Measurements from ENCODE around the gene ELOVL6.

DNA sequence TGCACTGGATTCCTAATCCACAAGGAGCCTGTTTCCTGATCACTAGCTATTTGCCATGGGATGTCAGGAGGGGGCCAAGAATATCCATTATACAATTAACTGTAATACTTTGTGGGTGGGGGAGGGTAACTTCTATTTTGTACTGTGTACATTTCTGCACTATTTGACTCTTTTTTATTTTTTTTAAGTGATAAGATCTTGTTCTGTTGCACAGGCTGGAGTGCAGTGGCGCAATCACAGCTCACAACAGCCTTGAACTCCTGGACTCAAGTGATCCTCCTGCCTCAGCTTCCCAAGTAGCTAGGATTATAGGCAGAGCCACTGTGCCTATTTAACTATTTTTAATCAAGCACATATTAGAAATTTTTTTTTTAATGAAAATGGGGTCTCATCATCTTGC, 134.1 kb downstream of the ELOVL6 start:
- TF ChIP-seq, protein P1, sequence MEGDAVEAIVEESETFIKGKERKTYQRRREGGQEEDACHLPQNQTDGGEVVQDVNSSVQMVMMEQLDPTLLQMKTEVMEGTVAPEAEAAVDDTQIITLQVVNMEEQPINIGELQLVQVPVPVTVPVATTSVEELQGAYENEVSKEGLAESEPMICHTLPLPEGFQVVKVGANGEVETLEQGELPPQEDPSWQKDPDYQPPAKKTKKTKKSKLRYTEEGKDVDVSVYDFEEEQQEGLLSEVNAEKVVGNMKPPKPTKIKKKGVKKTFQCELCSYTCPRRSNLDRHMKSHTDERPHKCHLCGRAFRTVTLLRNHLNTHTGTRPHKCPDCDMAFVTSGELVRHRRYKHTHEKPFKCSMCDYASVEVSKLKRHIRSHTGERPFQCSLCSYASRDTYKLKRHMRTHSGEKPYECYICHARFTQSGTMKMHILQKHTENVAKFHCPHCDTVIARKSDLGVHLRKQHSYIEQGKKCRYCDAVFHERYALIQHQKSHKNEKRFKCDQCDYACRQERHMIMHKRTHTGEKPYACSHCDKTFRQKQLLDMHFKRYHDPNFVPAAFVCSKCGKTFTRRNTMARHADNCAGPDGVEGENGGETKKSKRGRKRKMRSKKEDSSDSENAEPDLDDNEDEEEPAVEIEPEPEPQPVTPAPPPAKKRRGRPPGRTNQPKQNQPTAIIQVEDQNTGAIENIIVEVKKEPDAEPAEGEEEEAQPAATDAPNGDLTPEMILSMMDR (IDR thresholded peaks at IDR 0.05), result no peak
- TF ChIP-seq POLR2A (IDR thresholded peaks at IDR 0.05), result no peak
